ENCODE measurements around the gene MIGA1.

Gene MIGA1

GRCh38 chr1:77927414-77927813 is 148.0 kb downstream of the MIGA1 start:
- no peak overlapping the region for H3K9ac ChIP-seq (ENCODE audit: low read length in 5 of 5)
- no peaks in the 10 kb centered on the region for H3K27me3 ChIP-seq (ENCODE audit: control insufficient read depth in 5 of 5, insufficient read depth in 4 of 5, low read length in 5 of 5)
- no peak overlapping the region for H3K27ac ChIP-seq (ENCODE audit: low read depth, low read length)
- H3K4me1 ChIP-seq (ENCODE audit: control insufficient read depth in 5 of 5, insufficient read depth in 5 of 5, low read length in 5 of 5), result no peaks in the 10 kb centered on the region
- H3K4me3 ChIP-seq (ENCODE audit: low read depth in 1 of 5, low read length in 5 of 5), result no peak overlapping the region
- peaks cover 3 to 22% (median 12%) of the 10 kb centered on the region in 5 donors for H3K36me3 ChIP-seq (ENCODE audit: control insufficient read depth in 5 of 5, insufficient read depth in 5 of 5, low read length in 5 of 5)
- no peaks in the 10 kb centered on the region for H3K9me3 ChIP-seq (ENCODE audit: control insufficient read depth in 5 of 5, low read length in 5 of 5)
